ENCODE results near the gene ZMYM4.

DNA sequence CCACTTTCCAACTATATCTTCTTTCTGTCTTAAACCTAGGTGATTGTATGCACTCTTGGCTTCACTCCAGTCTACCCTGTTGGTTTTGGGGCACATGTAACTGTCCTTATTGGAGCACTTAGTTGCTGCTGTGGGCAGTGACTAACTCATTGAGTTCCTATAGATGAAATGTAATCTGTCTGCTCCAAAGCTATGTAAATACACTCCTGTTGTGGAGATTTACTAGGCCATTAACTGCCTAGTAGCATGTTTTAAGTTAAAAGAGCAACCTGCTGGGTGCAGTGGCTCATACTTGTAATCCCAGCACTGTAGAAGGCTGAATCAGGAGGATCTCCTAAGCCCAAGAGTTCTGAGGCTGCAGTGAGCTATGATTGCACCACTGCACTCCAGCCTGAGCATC is 137.6 kb downstream of the ZMYM4 start:
- TF ChIP-seq, protein P1, sequence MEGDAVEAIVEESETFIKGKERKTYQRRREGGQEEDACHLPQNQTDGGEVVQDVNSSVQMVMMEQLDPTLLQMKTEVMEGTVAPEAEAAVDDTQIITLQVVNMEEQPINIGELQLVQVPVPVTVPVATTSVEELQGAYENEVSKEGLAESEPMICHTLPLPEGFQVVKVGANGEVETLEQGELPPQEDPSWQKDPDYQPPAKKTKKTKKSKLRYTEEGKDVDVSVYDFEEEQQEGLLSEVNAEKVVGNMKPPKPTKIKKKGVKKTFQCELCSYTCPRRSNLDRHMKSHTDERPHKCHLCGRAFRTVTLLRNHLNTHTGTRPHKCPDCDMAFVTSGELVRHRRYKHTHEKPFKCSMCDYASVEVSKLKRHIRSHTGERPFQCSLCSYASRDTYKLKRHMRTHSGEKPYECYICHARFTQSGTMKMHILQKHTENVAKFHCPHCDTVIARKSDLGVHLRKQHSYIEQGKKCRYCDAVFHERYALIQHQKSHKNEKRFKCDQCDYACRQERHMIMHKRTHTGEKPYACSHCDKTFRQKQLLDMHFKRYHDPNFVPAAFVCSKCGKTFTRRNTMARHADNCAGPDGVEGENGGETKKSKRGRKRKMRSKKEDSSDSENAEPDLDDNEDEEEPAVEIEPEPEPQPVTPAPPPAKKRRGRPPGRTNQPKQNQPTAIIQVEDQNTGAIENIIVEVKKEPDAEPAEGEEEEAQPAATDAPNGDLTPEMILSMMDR (IDR thresholded peaks at IDR 0.05) = no peak
- TF ChIP-seq GABPA (IDR thresholded peaks at IDR 0.05; ENCODE audit: low read depth) = no peak
- TF ChIP-seq CHD2 (IDR thresholded peaks at IDR 0.05; ENCODE audit: low read length, partially characterized antibody) = no peak
- no peak for TF ChIP-seq SMC3 (IDR thresholded peaks at IDR 0.05; ENCODE audit: low read depth, low read length)
- no peak for TF ChIP-seq MXI1 (IDR thresholded peaks at IDR 0.05; ENCODE audit: low read depth, low read length)
- no peak for TF ChIP-seq RAD21 (IDR thresholded peaks at IDR 0.05; ENCODE audit: low read length)
- TF ChIP-seq, protein P2, sequence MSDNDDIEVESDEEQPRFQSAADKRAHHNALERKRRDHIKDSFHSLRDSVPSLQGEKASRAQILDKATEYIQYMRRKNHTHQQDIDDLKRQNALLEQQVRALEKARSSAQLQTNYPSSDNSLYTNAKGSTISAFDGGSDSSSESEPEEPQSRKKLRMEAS (IDR thresholded peaks at IDR 0.05; ENCODE audit: low read depth) = no peak
- TF ChIP-seq, protein P3, sequence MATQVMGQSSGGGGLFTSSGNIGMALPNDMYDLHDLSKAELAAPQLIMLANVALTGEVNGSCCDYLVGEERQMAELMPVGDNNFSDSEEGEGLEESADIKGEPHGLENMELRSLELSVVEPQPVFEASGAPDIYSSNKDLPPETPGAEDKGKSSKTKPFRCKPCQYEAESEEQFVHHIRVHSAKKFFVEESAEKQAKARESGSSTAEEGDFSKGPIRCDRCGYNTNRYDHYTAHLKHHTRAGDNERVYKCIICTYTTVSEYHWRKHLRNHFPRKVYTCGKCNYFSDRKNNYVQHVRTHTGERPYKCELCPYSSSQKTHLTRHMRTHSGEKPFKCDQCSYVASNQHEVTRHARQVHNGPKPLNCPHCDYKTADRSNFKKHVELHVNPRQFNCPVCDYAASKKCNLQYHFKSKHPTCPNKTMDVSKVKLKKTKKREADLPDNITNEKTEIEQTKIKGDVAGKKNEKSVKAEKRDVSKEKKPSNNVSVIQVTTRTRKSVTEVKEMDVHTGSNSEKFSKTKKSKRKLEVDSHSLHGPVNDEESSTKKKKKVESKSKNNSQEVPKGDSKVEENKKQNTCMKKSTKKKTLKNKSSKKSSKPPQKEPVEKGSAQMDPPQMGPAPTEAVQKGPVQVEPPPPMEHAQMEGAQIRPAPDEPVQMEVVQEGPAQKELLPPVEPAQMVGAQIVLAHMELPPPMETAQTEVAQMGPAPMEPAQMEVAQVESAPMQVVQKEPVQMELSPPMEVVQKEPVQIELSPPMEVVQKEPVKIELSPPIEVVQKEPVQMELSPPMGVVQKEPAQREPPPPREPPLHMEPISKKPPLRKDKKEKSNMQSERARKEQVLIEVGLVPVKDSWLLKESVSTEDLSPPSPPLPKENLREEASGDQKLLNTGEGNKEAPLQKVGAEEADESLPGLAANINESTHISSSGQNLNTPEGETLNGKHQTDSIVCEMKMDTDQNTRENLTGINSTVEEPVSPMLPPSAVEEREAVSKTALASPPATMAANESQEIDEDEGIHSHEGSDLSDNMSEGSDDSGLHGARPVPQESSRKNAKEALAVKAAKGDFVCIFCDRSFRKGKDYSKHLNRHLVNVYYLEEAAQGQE (IDR thresholded peaks at IDR 0.05; ENCODE audit: low read depth, low read length) = no peak
- no peak for TF ChIP-seq RFX5 (IDR thresholded peaks at IDR 0.05; ENCODE audit: low read length)
